Measurements from ENCODE around the gene SSBP3. TPM values are rescaled to one million over a fixed set of nuclear protein-coding genes. Genes with fewer than 3 reads are reported as not detected.
"Not testable (repeated sequence)": the region's sequence is repeated elsewhere in the genome, so short reads cannot be mapped to it uniquely, and the experiment has no call there.

Gene SSBP3
- total RNA-seq, 1 experiment from 2014 or later = 71.2 TPM

DNA sequence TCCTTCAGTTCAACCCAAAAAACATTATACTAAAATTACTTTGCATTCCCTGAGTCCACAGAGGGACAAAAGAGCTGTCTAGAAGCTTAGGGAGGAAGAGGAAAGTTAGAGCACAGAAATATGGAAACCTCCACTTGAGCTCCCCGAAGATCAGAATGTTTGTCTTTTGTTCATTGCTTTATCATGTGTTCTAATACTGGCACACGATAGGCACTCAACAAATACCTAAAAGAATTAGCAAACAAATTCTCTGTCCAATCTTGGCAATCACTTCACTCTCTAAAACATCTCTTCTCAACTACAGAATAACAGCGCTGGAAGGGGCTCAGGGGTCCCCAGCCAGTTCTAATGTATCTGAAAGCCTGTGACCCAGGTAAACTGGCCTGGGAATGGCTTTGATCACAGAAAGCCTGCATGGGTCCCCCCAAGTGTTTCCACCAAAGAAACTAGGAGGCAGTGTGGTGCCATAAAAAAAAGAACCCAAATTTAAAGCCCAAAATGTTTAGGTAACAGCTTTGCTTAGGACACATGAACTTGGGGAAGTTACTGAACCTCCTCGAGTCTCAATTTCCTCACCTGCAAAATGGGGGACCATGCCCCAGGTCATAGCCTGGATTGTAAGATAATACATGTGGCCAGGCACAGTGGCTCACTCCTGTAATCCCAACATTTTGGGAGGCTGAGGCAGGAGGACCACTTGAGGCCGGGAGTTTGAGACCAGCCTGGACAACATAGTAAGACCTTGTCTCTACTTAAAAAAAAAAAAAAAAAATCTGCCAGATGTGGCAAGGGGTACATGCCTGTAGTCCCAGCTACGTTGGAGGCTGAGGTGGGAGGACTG is 45.8 kb downstream of the SSBP3 start:
- in situ Hi-C loops (cut with HindIII; ENCODE audit: low sequenced_read_pairs) = no loop called here

DNA sequence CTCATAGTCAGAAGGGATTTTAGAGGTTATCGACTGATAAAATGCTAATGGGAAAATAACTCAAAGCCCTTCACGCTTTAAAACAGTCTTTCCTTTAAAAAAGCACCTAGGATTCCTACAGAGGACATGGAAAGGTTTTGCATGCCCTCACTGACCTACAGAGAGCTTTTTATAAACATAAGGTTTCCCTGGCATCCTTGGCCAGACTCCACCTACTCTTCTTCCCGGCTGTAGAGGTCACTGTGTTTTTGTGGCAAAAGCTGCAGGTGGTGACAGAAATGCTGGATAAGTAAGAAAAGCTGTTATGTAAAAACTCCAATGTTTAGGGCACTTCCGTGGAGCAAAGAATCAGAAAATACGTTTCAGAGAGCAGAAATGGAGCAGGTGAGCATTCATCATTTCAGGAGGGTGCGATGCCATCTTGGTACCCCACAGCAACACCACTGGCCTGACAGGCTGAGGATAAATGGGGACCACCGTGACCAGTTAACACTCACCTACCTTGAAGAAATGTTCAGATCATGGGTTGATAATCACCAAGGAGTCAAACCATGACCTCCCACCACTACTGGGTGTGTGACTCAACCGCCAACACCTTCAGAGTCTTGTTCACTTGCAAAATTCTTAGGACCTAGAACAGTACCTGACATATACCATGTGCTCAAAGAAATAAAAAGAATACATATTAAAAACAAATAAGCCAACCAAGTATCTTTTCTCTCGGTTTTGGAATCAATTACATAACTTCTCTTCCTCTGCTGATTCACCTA is 46.6 kb downstream of the SSBP3 start:
- in situ Hi-C loops (cut with HindIII; ENCODE audit: low sequenced_read_pairs) = no loop called here
- DNase-seq (ENCODE audit: low spot score) = peak; percentile 84

More for the DNA sequence above, 45.8 kb downstream of the SSBP3 start:
- DNase-seq (ENCODE audit: low spot score) = no peak

- peak; percentile 88 for DNase-seq (ENCODE audit: low spot score)
- in situ Hi-C loops (cut with HindIII; ENCODE audit: low sequenced_read_pairs) = no loop called here
These were observed 47.6 kb downstream of the SSBP3 start for GRCh38 chr1:54358503-54359168.

GRCh38 chr1:54357967-54358366 is 48.2 kb downstream of the SSBP3 start:
- in situ Hi-C loops (cut with HindIII; ENCODE audit: low sequenced_read_pairs) = no loop called here
- no peak for DNase-seq (ENCODE audit: low spot score)

GRCh38 chr1:54356680-54357147 is 49.5 kb downstream of the SSBP3 start:
- in situ Hi-C loops (cut with HindIII; ENCODE audit: low sequenced_read_pairs) = no loop called here
- DNase-seq (ENCODE audit: low spot score) = peak; percentile 86

- in situ Hi-C loops (cut with HindIII; ENCODE audit: low sequenced_read_pairs) = no loop called here
These were observed 50.1 kb downstream of the SSBP3 start for GRCh38 chr1:54355931-54356679.

DNA sequence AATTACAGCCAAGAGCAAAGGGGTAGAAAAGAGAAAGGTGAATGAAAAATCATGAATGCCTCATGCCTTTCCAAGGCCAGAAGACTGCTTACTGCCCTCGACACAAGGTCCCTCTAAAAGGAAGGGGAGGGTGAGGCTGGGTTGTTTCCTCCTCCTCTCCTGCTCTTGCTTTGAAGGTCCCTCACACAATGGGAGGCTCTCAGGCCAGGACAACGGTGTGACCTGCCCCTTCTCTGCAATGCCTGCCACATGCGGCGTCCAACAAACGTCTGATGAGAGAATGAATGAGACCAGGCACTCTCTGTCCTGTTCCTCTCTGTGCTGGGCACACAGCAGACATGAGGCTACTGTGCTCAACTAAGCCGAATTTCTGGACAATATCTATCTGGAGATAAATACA is 51.3 kb downstream of the SSBP3 start:
- DNase-seq (ENCODE audit: low spot score) = no peak
- in situ Hi-C loops (cut with HindIII; ENCODE audit: low sequenced_read_pairs) = no loop called here

More at GRCh38 chr1:54355931-54356679, 50.1 kb downstream of the SSBP3 start:
- DNase-seq (ENCODE audit: low spot score) = peak; percentile 90

- in situ Hi-C loops (cut with HindIII; ENCODE audit: low sequenced_read_pairs) = no loop called here
- DNase-seq (ENCODE audit: low spot score) = no peak
These were observed 52.2 kb downstream of the SSBP3 start for GRCh38 chr1:54353959-54354358.

DNA sequence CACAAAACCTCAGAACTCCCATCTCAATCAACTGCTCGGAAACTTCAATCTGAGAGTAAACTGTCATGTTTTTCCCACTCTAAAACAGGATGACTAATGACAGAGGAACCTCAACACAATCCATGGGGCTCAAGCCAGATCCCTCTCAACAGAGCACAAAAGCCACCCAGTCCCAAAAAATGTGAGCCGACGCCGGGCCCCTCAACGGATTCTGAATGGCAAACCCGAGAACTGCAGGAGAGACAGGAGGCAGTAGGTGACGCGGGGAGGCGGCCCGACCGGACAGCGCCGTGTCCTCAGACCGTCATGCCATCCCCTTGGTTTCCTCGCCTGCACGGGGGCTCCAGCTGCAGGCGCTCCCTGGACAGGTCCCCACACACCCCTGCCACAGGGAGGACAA is 53.4 kb downstream of the SSBP3 start:
- DNase-seq (ENCODE audit: low spot score) = no peak
- in situ Hi-C loops (cut with HindIII; ENCODE audit: low sequenced_read_pairs) = no loop called here

DNA sequence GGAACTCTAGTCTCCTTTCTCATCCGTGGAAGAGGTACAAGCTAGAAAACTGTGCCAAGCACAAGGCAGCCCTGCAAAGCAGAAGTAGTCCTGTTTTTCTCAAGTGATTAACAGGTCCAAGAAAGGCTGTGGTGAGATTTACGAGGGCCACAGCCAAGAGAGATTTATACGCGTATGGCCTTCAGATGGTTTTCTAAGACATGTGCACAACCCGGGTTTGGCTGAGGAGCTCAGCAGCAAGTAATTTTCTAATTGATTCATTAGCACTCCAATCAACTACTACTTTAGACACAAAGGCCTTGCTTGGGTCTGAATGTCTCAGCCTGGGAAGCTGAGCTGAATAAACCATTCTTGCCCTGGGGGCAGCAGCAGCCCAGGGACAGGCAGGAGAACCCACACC is 55.8 kb downstream of the SSBP3 start:
- DNase-seq (ENCODE audit: low spot score) = no peak

GRCh38 chr1:54348700-54349021 is 57.5 kb downstream of the SSBP3 start:
- no peak for DNase-seq (ENCODE audit: low spot score)
- in situ Hi-C loops (cut with HindIII; ENCODE audit: low sequenced_read_pairs) = no loop called here

More for the DNA sequence above, 55.8 kb downstream of the SSBP3 start:
- in situ Hi-C loops (cut with HindIII; ENCODE audit: low sequenced_read_pairs) = no loop called here

GRCh38 chr1:54347955-54348699 is 58.1 kb downstream of the SSBP3 start:
- DNase-seq (ENCODE audit: low spot score) = no peak
- in situ Hi-C loops (cut with HindIII; ENCODE audit: low sequenced_read_pairs) = no loop called here

DNA sequence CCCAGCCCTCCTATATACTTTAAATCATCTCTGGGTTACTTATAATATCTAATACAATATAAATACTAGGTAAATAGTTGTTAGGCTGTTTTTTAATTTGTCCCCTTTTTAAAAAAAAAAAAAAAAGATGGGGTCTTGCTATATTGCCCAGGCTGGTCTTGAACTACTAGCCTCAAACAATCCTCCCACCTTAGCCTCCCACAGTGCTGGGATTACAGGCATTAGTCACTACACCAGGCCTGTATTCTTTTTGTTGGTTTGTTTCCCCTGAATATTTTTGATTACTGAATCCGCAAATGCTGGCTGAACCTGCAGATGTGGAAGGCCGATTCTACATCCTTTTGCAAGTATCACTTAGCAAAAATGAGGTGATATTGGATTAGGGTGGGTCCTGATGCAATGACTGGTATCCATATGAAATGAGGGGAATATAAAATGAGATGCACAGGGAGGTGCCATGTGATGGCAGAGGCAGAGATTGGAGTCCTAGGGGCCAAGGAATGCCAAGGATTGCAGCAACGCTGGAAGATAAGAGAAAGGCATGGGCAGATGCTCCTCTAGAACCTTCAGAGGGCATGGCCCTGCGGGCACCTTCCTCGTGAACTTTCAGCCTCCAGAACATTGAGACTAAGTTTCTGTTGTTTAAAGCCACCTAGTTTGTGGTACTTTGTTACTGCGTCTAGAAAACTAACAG is 58.8 kb downstream of the SSBP3 start:
- in situ Hi-C loops (cut with HindIII; ENCODE audit: low sequenced_read_pairs) = no loop called here
- no peak for DNase-seq (ENCODE audit: low spot score)

DNA sequence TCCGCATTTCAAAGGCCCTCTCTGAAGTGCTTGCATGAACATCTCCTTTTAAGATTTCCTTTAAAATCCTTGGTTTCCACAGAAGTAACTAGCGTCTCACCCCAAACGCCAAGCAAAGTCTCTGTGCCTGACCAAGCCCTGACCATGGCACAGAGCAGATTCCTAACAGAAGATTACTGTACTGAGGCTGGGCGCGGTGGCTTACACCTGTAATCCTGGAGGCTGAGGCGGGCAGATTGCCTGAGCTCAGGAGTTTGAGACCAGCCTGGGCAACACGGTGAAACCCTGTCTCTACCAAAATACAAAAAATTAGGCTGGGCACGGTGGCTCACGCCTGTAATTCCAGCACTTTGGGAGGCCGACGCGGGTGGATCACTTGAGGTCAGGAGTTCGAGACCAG is 60.6 kb downstream of the SSBP3 start:
- DNase-seq (ENCODE audit: low spot score); in situ Hi-C loops (cut with HindIII; ENCODE audit: low sequenced_read_pairs): not testable (repeated sequence)

DNA sequence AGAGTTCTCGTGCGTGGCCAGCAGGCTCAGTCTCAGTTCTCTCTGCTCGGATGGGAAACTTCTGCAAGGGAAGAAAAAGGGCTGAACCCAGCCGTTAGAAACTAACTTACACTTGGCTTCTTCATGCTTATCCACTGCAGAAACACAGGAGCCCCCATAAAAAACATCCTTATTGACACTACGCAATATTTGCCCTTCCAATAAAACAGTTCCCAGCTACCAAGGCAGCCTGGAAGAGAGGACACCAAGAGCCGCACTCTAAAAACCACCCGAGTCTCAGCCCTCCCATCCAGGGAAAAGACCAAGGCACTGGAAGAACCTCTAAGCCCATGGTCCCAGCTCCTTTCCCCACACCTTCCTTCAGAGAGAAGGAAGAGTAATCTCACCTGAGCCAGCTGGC is 61.1 kb downstream of the SSBP3 start:
- in situ Hi-C loops (cut with HindIII; ENCODE audit: low sequenced_read_pairs) = no loop called here
- no peak for DNase-seq (ENCODE audit: low spot score)

DNA sequence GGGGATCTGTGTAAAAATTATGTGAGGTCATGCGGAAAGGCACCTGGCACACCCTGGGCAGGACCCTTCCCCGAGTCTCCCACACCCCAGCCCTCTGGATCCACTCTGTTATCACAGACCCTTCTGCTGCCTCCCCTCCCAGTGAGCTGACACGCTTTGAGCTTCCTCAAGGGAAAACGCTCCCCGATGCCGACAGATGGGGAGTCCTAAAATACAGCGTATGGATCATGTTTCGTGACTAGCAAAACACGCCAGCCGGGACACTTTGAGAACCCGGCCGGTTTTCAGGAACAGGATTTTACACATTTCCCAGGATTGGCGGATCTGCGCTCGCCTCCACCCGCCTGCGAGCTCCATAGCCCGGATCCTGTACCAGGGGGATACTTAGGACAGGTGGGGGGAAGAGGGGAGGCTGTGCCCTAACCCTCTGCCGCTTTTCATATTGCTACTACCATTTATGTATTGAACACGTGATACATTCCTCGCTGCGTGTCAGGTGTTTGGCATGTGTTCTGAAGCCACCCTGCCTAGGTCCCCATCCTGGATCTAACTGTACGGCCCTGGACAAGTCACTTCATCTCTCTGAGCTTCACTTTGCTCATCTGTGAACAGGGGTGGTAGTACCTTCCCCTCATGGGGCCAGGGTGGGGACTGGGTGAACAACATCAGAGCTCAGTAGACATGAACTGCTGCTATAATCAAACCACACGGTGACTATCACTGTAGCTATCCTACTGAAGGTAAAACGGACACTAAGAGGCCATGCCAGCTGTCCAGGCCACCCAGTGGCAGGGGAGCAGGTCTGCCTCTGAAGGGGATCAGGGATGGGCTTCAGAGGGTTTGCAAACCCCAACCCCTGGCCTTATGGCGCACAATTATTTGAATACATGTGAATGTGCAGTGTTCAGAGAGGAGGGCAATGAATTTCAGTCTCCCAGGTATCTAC is 63.2 kb downstream of the SSBP3 start:
- no peak for DNase-seq (ENCODE audit: low spot score)
- in situ Hi-C loops (cut with HindIII; ENCODE audit: low sequenced_read_pairs) = no loop called here

GRCh38 chr1:54342288-54342687 is 63.9 kb downstream of the SSBP3 start:
- in situ Hi-C loops (cut with HindIII; ENCODE audit: low sequenced_read_pairs) = no loop called here
- no peak for DNase-seq (ENCODE audit: low spot score)

Measured in G401 (cell line).